Measurements from ENCODE around the gene RPRD1B. TPM values are rescaled to one million over a fixed set of nuclear protein-coding genes. Genes with fewer than 3 reads are reported as not detected.

RPRD1B gene
- total and polyA plus RNA-seq, 2 of the 13 experiments (the other 11 are each of a cell fraction or from before 2014, with no cell fraction given), result 31.1 to 41.5 TPM

DNA sequence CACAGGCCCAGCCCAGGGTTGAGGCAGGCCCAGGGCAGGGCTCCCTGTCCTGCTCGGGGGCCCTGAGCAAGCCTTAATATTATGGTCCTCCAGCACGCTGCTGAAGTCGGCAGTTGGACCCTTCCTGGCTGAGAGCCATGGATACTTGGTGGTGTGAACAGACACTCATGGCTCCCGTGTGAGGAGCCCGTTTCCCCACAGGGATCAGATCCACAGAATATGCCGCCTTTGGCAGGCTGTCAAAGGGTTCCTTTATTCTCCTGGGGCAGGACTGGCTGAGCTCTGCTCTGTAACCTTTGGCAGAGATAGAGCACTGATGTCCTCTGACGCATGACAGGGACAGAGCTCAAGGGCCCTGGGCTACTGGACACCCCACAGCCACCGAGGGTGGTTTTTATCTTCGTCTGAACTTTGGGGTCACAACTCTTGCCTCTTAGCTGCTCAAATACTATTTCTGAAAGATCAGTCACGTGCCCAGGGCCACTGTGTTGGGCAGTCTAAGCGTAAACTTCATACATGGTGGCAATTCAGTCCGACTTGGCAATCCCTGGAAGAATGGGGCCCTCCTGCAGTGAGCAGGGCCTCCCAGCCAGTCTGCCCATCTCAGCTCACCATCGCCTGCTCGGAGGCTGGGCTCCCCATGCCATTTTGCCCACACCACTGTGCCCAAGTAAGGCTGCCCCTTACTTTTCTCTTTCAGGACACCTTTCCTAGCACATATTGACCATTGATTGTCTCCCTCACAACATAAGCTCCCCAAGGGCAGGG, 49.3 kb upstream of the RPRD1B start (continued):
- TF ChIP-seq MATR3 (CRISPR knock-in tag; IDR thresholded peaks at IDR 0.05), result no peak
- TF ChIP-seq, protein P1, sequence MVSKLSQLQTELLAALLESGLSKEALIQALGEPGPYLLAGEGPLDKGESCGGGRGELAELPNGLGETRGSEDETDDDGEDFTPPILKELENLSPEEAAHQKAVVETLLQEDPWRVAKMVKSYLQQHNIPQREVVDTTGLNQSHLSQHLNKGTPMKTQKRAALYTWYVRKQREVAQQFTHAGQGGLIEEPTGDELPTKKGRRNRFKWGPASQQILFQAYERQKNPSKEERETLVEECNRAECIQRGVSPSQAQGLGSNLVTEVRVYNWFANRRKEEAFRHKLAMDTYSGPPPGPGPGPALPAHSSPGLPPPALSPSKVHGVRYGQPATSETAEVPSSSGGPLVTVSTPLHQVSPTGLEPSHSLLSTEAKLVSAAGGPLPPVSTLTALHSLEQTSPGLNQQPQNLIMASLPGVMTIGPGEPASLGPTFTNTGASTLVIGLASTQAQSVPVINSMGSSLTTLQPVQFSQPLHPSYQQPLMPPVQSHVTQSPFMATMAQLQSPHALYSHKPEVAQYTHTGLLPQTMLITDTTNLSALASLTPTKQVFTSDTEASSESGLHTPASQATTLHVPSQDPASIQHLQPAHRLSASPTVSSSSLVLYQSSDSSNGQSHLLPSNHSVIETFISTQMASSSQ (IDR thresholded peaks at IDR 0.05; ENCODE audit: low read depth), result no peak
- TF ChIP-seq, protein P1 (CRISPR knock-in tag; IDR thresholded peaks at IDR 0.05; ENCODE audit: borderline replicate concordance), result no peak
- no peak for TF ChIP-seq KIAA2018 (CRISPR knock-in tag; IDR thresholded peaks at IDR 0.05; ENCODE audit: borderline replicate concordance)
- TF ChIP-seq ETV5 (CRISPR knock-in tag; IDR thresholded peaks at IDR 0.05; ENCODE audit: borderline replicate concordance), result no peak; the same call in 1 of the 2 replicates
- TF ChIP-seq REXO4 (CRISPR knock-in tag; IDR thresholded peaks at IDR 0.05; ENCODE audit: borderline replicate concordance), result no peak
- no peak for TF ChIP-seq NFYC (CRISPR knock-in tag; IDR thresholded peaks at IDR 0.05)
- TF ChIP-seq SP2 (CRISPR knock-in tag; IDR thresholded peaks at IDR 0.05), result no peak
- TF ChIP-seq, protein P2, sequence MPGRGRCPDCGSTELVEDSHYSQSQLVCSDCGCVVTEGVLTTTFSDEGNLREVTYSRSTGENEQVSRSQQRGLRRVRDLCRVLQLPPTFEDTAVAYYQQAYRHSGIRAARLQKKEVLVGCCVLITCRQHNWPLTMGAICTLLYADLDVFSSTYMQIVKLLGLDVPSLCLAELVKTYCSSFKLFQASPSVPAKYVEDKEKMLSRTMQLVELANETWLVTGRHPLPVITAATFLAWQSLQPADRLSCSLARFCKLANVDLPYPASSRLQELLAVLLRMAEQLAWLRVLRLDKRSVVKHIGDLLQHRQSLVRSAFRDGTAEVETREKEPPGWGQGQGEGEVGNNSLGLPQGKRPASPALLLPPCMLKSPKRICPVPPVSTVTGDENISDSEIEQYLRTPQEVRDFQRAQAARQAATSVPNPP (CRISPR knock-in tag; IDR thresholded peaks at IDR 0.05), result 0 out of 2 replicates have a peak, but pooled peaks have one; percentile 19
- no peak for TF ChIP-seq RORA (CRISPR knock-in tag; IDR thresholded peaks at IDR 0.05)
- TF ChIP-seq IKZF1 (IDR thresholded peaks at IDR 0.05), result no peak
- peak; percentile 89 for TF ChIP-seq ASH2L (IDR thresholded peaks at IDR 0.05; ENCODE audit: insufficient read length, low read depth, low read length)
- TF ChIP-seq, protein P3, sequence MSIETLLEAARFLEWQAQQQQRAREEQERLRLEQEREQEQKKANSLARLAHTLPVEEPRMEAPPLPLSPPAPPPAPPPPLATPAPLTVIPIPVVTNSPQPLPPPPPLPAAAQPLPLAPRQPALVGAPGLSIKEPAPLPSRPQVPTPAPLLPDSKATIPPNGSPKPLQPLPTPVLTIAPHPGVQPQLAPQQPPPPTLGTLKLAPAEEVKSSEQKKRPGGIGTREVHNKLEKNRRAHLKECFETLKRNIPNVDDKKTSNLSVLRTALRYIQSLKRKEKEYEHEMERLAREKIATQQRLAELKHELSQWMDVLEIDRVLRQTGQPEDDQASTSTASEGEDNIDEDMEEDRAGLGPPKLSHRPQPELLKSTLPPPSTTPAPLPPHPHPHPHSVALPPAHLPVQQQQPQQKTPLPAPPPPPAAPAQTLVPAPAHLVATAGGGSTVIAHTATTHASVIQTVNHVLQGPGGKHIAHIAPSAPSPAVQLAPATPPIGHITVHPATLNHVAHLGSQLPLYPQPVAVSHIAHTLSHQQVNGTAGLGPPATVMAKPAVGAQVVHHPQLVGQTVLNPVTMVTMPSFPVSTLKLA (IDR thresholded peaks at IDR 0.05), result no peak
